Parathyroid adenoma (tissue), 2 donors: Measurements from ENCODE around the gene HARS1.

Experiments used
- H2AFZ ChIP-seq: fragments of 300-600 bp; sonication (generic); one replicate; pipeline ENCODE4 v1.7.0; 2017; ENCODE audit warnings: antibody characterized with exemption, mild to moderate bottlenecking
- H3K27ac ChIP-seq: fragments of 300-600 bp; sonication (generic); one replicate; pipeline ENCODE4 v1.7.0; 2017
- H3K27me3 ChIP-seq: fragments of 300-600 bp; sonication (generic); one replicate; pipeline ENCODE4 v1.7.0; 2017; ENCODE audit warnings: low read length; ENCODE audit not compliant: control insufficient read depth, insufficient read depth
- H3K36me3 ChIP-seq: fragments of 300-600 bp; sonication (generic); one replicate; pipeline ENCODE4 v1.7.0; 2017; ENCODE audit warnings: low read length; ENCODE audit not compliant: control insufficient read depth, insufficient read depth
- H3K4me1 ChIP-seq: fragments of 300-600 bp; sonication (generic); one replicate; pipeline ENCODE4 v1.7.0; 2017; ENCODE audit warnings: control low read depth
- H3K4me2 ChIP-seq: fragments of 300-600 bp; sonication (generic); one replicate; pipeline ENCODE4 v1.7.0; 2017; ENCODE audit warnings: low read length
- H3K4me3 ChIP-seq: fragments of 300-600 bp; sonication (generic); one replicate; pipeline ENCODE4 v1.7.0; 2017; ENCODE audit warnings: low read depth, low read length
- H3K79me2 ChIP-seq: fragments of 300-600 bp; sonication (generic); one replicate; pipeline ENCODE4 v1.7.0; 2017; ENCODE audit warnings: control low read depth
- H3K9ac ChIP-seq: fragments of 300-600 bp; sonication (generic); one replicate; pipeline ENCODE4 v1.7.0; 2017; ENCODE audit warnings: mild to moderate bottlenecking
- H3K9me3 ChIP-seq: fragments of 300-600 bp; sonication (generic); one replicate; pipeline ENCODE4 v1.7.0; 2017; ENCODE audit warnings: low read length; ENCODE audit not compliant: control insufficient read depth
- TF ChIP-seq, protein P1 (sequence below): fragments of 300-600 bp; sonication (generic); IDR thresholded peaks from one replicate; pipeline ENCODE4 v1.7.0; 2017; ENCODE audit warnings: antibody characterized with exemption, mild to moderate bottlenecking
- donor health status: primary hyperparathyroidism.

HARS1 gene

GRCh38 chr5:140696891-140697492, 5.8 kb upstream of the HARS1 start:
- H3K36me3 ChIP-seq = no peaks in the 10 kb centered on the region
- H3K27ac ChIP-seq = no peak overlapping the region
- H3K9ac ChIP-seq = no peak overlapping the region
- no peak overlapping the region for H3K4me3 ChIP-seq
- TF ChIP-seq, protein P1, sequence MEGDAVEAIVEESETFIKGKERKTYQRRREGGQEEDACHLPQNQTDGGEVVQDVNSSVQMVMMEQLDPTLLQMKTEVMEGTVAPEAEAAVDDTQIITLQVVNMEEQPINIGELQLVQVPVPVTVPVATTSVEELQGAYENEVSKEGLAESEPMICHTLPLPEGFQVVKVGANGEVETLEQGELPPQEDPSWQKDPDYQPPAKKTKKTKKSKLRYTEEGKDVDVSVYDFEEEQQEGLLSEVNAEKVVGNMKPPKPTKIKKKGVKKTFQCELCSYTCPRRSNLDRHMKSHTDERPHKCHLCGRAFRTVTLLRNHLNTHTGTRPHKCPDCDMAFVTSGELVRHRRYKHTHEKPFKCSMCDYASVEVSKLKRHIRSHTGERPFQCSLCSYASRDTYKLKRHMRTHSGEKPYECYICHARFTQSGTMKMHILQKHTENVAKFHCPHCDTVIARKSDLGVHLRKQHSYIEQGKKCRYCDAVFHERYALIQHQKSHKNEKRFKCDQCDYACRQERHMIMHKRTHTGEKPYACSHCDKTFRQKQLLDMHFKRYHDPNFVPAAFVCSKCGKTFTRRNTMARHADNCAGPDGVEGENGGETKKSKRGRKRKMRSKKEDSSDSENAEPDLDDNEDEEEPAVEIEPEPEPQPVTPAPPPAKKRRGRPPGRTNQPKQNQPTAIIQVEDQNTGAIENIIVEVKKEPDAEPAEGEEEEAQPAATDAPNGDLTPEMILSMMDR = no peak
- no peaks in the 10 kb centered on the region for H3K9me3 ChIP-seq
- H3K27me3 ChIP-seq = no peaks in the 10 kb centered on the region
- H3K79me2 ChIP-seq = peaks cover 32% of the 10 kb centered on the region
- no peak overlapping the region for H2AFZ ChIP-seq
- peaks cover 10% of the 10 kb centered on the region for H3K4me1 ChIP-seq
- H3K4me2 ChIP-seq = no peak overlapping the region

DNA sequence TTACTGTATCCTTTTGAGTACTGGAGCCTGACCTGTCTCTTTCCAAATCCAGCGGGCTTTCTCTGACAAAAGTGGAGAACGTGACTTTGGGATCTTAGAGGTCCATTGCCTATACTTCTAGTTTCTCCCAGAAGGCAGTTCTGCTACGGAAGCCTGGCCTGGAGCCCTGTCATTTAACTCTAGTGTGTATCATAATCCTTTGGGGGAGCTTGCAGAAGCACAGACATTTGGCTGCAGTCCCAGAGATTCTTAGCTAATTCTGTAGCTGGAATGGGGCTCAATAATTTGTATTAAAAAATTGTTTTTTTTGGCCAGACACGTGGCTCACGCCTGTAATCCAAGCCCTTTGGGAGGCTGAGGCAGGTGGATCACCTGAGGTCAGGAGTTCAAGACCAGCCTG, 3.1 kb upstream of the HARS1 start:
- H3K4me1 ChIP-seq = peaks cover 5% of the 10 kb centered on the region
- H3K4me3 ChIP-seq = no peak overlapping the region
- H3K36me3 ChIP-seq = no peaks in the 10 kb centered on the region
- H3K9ac ChIP-seq = no peak overlapping the region
- peaks cover 28% of the 10 kb centered on the region for H3K79me2 ChIP-seq
- H3K4me2 ChIP-seq = no peak overlapping the region
- no peaks in the 10 kb centered on the region for H3K27me3 ChIP-seq
- H3K9me3 ChIP-seq = no peaks in the 10 kb centered on the region
- TF ChIP-seq, protein P1 = no peak
- H3K27ac ChIP-seq = no peak overlapping the region
- H2AFZ ChIP-seq = no peak overlapping the region

DNA sequence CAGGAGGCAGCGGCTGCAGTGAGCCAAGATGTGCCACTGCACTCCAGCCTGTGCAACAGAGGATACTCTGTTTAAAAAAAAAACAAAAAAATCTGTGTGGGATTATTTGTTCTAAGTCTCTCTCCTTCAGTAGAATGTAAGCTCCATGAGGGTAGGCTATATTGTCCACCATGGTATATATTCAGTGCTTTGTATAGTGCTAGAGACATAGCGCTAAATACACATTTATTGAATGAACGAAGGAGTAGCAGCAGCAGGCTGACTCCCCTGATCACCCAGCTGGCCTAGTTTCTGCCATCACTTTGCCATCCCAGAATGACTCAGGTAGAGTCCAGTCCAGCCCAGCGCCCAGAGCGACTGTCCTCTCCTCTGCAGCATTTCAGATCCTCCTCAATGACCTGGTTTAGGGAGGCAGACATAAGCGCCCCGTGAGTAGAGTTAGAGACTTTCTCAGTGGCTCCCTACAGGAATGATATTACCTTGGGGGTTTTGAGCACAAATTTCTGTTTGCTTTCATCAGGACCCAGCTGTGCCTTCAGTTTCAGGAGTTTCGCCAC, 716 bp downstream of the HARS1 start:
- Histone ChIP-seq H3K4me3 (peak overlapping the region; percentile 89), H3K9me3 (no peaks in the 10 kb centered on the region), H3K27me3 (no peaks in the 10 kb centered on the region), H3K27ac (peak overlapping the region; percentile 82), H3K9ac (no peak overlapping the region), H2AFZ (peak overlapping the region; percentile 76), H3K4me1 (peaks cover 5% of the 10 kb centered on the region), H3K79me2 (peaks cover 34% of the 10 kb centered on the region), H3K4me2 (peak overlapping the region; percentile 99), H3K36me3 (no peaks in the 10 kb centered on the region)
- TF ChIP-seq, protein P1 = no peak

DNA sequence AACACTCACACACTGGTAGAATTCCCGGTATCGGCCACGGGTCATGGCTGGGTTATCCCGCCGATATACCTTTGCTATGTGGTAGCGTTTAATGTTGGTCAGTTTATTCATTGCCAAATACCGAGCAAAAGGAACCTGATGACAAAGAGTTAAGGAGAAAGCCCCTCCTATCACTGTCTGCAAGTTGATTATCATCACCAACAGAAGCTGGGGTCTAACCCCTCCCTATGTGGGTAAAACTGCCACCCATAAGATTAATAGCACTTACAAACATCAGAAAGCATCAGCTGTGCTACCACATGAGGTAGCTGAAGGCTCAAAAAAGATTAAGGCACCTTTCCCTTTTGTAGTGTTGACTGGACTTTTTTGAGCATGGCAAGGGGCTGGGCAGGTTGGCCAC, 12.2 kb downstream of the HARS1 start:
- TF ChIP-seq, protein P1 = no peak
- no peaks in the 10 kb centered on the region for H3K36me3 ChIP-seq
- no peaks in the 10 kb centered on the region for H3K79me2 ChIP-seq
- no peaks in the 10 kb centered on the region for H3K4me1 ChIP-seq
- no peak overlapping the region for H3K27ac ChIP-seq
- H3K27me3 ChIP-seq = no peaks in the 10 kb centered on the region
- H2AFZ ChIP-seq = no peak overlapping the region
- H3K4me3 ChIP-seq = no peak overlapping the region
- H3K9ac ChIP-seq = no peak overlapping the region
- no peaks in the 10 kb centered on the region for H3K9me3 ChIP-seq
- no peak overlapping the region for H3K4me2 ChIP-seq

GRCh38 chr5:140677947-140678346, 13.2 kb downstream of the HARS1 start:
- Histone ChIP-seq H3K27me3 (no peaks in the 10 kb centered on the region), H3K79me2 (no peaks in the 10 kb centered on the region), H3K36me3 (no peaks in the 10 kb centered on the region), H3K4me2 (no peak overlapping the region), H2AFZ (no peak overlapping the region), H3K9ac (no peak overlapping the region), H3K4me3 (no peak overlapping the region), H3K27ac (no peak overlapping the region), H3K9me3 (no peaks in the 10 kb centered on the region), H3K4me1 (no peaks in the 10 kb centered on the region)
- TF ChIP-seq, protein P1 = no peak
